ENCODE measurements around the gene PSD2.

DNA sequence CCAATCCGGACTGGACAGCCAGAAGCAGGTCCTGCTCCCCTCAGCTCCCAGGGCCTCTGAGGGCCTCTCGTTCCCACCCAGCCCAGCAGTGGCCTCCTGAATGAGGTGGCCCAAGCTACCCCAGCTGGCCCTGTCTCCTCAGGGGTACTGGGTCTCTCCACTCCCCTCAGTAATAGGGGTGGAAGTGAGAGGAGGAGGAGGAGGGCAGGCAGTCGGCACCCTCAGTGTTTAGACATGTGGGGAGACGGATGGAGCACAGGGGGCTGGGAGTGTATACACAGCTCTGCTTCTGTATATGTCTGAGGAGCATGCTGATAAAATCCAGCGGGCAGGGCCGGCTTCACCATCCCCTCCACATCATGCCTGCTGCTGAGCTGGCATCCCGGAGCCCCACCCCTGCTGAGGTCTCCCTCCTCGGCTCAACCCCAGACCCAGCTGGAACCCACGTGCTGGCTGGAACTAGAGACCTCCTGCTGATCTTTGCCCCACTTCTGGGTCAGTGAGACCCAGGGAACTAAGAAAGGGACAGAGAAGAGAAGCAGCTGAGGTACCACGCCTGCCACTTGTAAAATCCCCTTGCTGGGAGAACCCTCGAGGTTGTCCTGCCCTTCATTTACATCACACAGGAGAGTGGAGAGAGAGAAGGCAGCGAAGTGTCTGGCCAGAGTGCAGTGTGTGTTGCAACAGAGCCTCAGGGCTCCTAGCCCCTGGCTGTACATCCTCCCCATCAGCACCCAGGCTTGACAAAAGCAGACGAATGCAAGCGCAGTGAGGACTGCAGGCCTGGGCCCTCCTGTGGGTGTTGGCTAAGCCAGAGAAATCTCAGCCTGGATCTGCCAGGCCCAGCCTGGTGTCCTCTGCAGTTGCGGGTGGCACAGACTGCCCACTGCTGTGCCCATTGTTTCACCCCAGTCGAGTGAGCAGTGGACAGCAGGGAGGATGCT lies 77.5 kb downstream of the PSD2 start:
- TF ChIP-seq CTCF (IDR thresholded peaks at IDR 0.05; ENCODE audit: low read depth, low read length, poor library complexity, severe bottlenecking) (no peak), EZH2phosphoT487 (IDR thresholded peaks at IDR 0.05; ENCODE audit: borderline replicate concordance, low read length) (no peak)
